HepG2 (cell line): ENCODE measurements around the gene GBA2. TPM values are rescaled to one million over a fixed set of nuclear protein-coding genes. Genes with fewer than 3 reads are reported as not detected.
A peak's percentile ranks its signal among the peaks of the same experiment; 100 is the strongest.

Experiments
- FOXA3 ChIP-seq: IDR thresholded peaks from 2 replicates; pipeline ENCODE4 v1.6.1; 2016; ENCODE audit warnings: missing genetic modification reagents, missing compliant biosample characterization
- FOXK1 ChIP-seq: sonication (generic); formaldehyde crosslinking; IDR thresholded peaks from 2 replicates; pipeline ENCODE4 v1.4.0; 2020; ENCODE audit warnings: low read depth, missing genetic modification reagents, borderline replicate concordance
- FOXP1 ChIP-seq, 2 experiments: fragments of 450-650 bp in 1 of 2; IDR thresholded peaks; 2 replicates each; pipeline ENCODE4 v1.6.1; 2017 to 2018; ENCODE audit warnings: antibody characterized with exemption in 1 of 2
- GABPB1 ChIP-seq: IDR thresholded peaks from 2 replicates; pipeline ENCODE4 v1.6.1; 2016; ENCODE audit warnings: mild to moderate bottlenecking, missing genetic modification reagents, moderate library complexity, missing compliant biosample characterization
- HNRNPH1 ChIP-seq: fragments of 200-400 bp; formaldehyde crosslinking; optimal IDR thresholded peaks from 2 replicates; pipeline ENCODE3; 2017; ENCODE audit warnings: mild to moderate bottlenecking, low read depth, low read length
- HOXA3 ChIP-seq: sonication (generic); formaldehyde crosslinking; IDR thresholded peaks from 2 replicates; pipeline ENCODE4 v1.5.0; 2020; ENCODE audit warnings: missing genetic modification reagents
- IKZF1 ChIP-seq: fragments of 450-650 bp; IDR thresholded peaks from 2 replicates; pipeline ENCODE4 v1.7.1; 2016
- IRF2 ChIP-seq: IDR thresholded peaks from 2 replicates; pipeline ENCODE4 v1.6.1; 2018; ENCODE audit warnings: missing genetic modification reagents, missing compliant biosample characterization
- NFYC ChIP-seq: IDR thresholded peaks from 2 replicates; pipeline ENCODE4 v1.6.1; 2016; ENCODE audit warnings: missing genetic modification reagents, missing compliant biosample characterization
- NKX3-1 ChIP-seq: sonication (generic); formaldehyde crosslinking; IDR thresholded peaks from 2 replicates; pipeline ENCODE4 v1.5.0; 2020; ENCODE audit warnings: missing genetic modification reagents
- RBM22 ChIP-seq: fragments of 200-400 bp; formaldehyde crosslinking; optimal IDR thresholded peaks from 2 replicates; pipeline ENCODE3; 2017; ENCODE audit warnings: mild to moderate bottlenecking, low read length, moderate library complexity
- RFX3 ChIP-seq: IDR thresholded peaks from 2 replicates; pipeline ENCODE4 v1.6.1; 2016; ENCODE audit warnings: missing biosample characterization, missing genetic modification reagents
- RXRA ChIP-seq: sonication (generic); formaldehyde crosslinking; IDR thresholded peaks from 2 replicates; pipeline ENCODE4 v1.5.1; 2020; ENCODE audit warnings: missing genetic modification reagents
- WIZ ChIP-seq: sonication (generic); formaldehyde crosslinking; IDR thresholded peaks from 2 replicates; pipeline ENCODE4 v1.5.1; 2020; ENCODE audit warnings: mild to moderate bottlenecking, missing genetic modification reagents
- ZNF30 ChIP-seq: sonication (generic); formaldehyde crosslinking; IDR thresholded peaks from 2 replicates; pipeline ENCODE4 v1.5.0; 2020; ENCODE audit warnings: mild to moderate bottlenecking, missing genetic modification reagents
- ZNF703 ChIP-seq: sonication (generic); formaldehyde crosslinking; IDR thresholded peaks from 2 replicates; pipeline ENCODE4 v1.5.1; 2020; ENCODE audit warnings: missing genetic modification reagents, mild to moderate bottlenecking, moderate library complexity, borderline replicate concordance
- ZNF788 ChIP-seq: sonication (generic); formaldehyde crosslinking; IDR thresholded peaks from 2 replicates; pipeline ENCODE4 v1.5.0; 2020; ENCODE audit warnings: mild to moderate bottlenecking, missing genetic modification reagents, borderline replicate concordance
- ZNF792 ChIP-seq: IDR thresholded peaks from 2 replicates; pipeline ENCODE4 v1.6.1; 2016
- polyA plus RNA-seq, 8 experiments: library from polyadenylated mRNA; depleted of rRNA in 3 of 8; stranded (reverse) in 7 of 8; unstranded in 1 of 8; fragments of >200 nt; fragmentation: Illumina TruSeq in 4 of 8; extraction: Trizol in 4 of 8; gene quantifications; 2 replicates each; pipeline versions ENCODE4 v1.2.1 to v1.2.3, GENCODE V29; 2011 to 2016; ENCODE audit warnings: low read depth in 4 of 8, missing spikeins in 1 of 8, mixed read lengths in 1 of 8; ENCODE audit not compliant: insufficient read depth in 1 of 8
- total RNA-seq, 5 experiments: library from RNA; depleted of rRNA; stranded (reverse); fragments of >200 nt; fragmentation: Illumina TruSeq; extraction: Trizol; gene quantifications; 2 replicates each; pipeline ENCODE4 v1.2.3, GENCODE V29; 2016; ENCODE audit warnings: low read depth in 1 of 5
- TF ChIP-seq, protein P1 (sequence below): sonication (generic); formaldehyde crosslinking; IDR thresholded peaks from 2 replicates; pipeline ENCODE4 v1.5.0; 2020; ENCODE audit warnings: missing genetic modification reagents
- TF ChIP-seq, protein P2 (sequence below): sonication (generic); formaldehyde crosslinking; IDR thresholded peaks from 2 replicates; pipeline ENCODE4 v1.4.0; 2020; ENCODE audit warnings: missing genetic modification reagents, mild to moderate bottlenecking, borderline replicate concordance
- TF ChIP-seq, protein P3 (sequence below): sonication (generic); formaldehyde crosslinking; IDR thresholded peaks from 2 replicates; pipeline ENCODE4 v1.4.0; 2020; ENCODE audit warnings: missing genetic modification reagents, borderline replicate concordance
- TF ChIP-seq, protein P4 (sequence below): sonication (generic); formaldehyde crosslinking; IDR thresholded peaks from 2 replicates; pipeline ENCODE4 v1.5.1; 2020; ENCODE audit warnings: missing genetic modification reagents, mild to moderate bottlenecking, borderline replicate concordance

GBA2 gene
- total and polyA plus RNA-seq, 2 of the 13 experiments (the other 11 are each of a cell fraction or from before 2014, with no cell fraction given): 37.5 to 86.1 TPM

DNA sequence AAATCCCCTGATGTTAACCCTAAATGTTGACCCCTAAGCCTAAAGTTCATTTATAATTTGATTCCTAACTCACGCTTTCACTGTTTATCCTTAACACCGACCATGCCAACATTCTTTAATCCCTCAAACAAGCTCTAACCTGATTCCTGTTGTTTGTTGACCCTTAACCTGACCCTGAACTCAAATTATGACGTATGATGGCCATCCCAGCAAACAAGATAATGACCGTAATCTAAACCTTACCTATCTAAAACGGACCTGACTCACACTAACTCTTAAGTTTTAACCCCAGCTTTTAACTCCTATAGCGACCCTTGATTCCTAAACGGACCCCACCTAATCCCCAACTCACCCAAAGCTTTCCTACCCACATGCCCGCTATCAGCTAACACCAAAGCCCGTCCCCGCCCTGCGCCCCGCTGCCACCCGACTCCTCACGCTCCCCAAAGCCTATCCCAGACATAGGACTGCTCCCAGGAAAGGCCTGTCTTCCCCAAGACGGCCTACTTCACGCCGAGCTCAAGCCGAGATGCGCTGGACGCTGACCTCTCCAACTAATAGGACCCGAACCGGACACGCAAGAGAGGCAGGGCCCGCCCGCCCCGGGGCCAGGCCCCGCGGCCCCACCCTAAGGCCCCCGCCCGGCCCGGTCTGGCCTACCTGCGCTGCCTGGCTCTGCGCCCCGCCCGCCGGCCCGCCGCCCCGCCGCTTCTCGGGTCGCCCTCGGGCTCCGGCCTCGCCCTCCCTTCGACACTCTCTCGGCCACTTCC is 17.4 kb downstream of the GBA2 start (continued):
- TF ChIP-seq, protein P1, sequence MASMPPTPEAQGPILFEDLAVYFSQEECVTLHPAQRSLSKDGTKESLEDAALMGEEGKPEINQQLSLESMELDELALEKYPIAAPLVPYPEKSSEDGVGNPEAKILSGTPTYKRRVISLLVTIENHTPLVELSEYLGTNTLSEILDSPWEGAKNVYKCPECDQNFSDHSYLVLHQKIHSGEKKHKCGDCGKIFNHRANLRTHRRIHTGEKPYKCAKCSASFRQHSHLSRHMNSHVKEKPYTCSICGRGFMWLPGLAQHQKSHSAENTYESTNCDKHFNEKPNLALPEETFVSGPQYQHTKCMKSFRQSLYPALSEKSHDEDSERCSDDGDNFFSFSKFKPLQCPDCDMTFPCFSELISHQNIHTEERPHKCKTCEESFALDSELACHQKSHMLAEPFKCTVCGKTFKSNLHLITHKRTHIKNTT: no peak
- TF ChIP-seq RXRA (CRISPR knock-in tag): peak; percentile 46; the same call in 1 of the 2 replicates
- no peak for TF ChIP-seq ZNF792 (CRISPR knock-in tag)
- TF ChIP-seq ZNF703 (CRISPR knock-in tag): no peak
- no peak for TF ChIP-seq IRF2
- TF ChIP-seq, protein P2, sequence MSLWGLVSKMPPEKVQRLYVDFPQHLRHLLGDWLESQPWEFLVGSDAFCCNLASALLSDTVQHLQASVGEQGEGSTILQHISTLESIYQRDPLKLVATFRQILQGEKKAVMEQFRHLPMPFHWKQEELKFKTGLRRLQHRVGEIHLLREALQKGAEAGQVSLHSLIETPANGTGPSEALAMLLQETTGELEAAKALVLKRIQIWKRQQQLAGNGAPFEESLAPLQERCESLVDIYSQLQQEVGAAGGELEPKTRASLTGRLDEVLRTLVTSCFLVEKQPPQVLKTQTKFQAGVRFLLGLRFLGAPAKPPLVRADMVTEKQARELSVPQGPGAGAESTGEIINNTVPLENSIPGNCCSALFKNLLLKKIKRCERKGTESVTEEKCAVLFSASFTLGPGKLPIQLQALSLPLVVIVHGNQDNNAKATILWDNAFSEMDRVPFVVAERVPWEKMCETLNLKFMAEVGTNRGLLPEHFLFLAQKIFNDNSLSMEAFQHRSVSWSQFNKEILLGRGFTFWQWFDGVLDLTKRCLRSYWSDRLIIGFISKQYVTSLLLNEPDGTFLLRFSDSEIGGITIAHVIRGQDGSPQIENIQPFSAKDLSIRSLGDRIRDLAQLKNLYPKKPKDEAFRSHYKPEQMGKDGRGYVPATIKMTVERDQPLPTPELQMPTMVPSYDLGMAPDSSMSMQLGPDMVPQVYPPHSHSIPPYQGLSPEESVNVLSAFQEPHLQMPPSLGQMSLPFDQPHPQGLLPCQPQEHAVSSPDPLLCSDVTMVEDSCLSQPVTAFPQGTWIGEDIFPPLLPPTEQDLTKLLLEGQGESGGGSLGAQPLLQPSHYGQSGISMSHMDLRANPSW (CRISPR knock-in tag): 0 out of 2 replicates have a peak, but pooled peaks have one; percentile 12
- no peak for TF ChIP-seq NKX3-1 (CRISPR knock-in tag)
- TF ChIP-seq WIZ (CRISPR knock-in tag): no peak
- TF ChIP-seq FOXP1 (IDR thresholded peaks at IDR 0.05): no peak
- peak; percentile 31; the same call in 1 of the 2 replicates for TF ChIP-seq FOXP1 (CRISPR knock-in tag; IDR thresholded peaks at IDR 0.05)
- no peak for TF ChIP-seq HOXA3 (CRISPR knock-in tag)
- no peak for TF ChIP-seq RFX3 (CRISPR knock-in tag)
- TF ChIP-seq, protein P3, sequence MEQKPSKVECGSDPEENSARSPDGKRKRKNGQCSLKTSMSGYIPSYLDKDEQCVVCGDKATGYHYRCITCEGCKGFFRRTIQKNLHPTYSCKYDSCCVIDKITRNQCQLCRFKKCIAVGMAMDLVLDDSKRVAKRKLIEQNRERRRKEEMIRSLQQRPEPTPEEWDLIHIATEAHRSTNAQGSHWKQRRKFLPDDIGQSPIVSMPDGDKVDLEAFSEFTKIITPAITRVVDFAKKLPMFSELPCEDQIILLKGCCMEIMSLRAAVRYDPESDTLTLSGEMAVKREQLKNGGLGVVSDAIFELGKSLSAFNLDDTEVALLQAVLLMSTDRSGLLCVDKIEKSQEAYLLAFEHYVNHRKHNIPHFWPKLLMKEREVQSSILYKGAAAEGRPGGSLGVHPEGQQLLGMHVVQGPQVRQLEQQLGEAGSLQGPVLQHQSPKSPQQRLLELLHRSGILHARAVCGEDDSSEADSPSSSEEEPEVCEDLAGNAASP (CRISPR knock-in tag): no peak
- TF ChIP-seq ZNF30 (CRISPR knock-in tag): no peak
- no peak for TF ChIP-seq NFYC (CRISPR knock-in tag)
- no peak for TF ChIP-seq GABPB1 (CRISPR knock-in tag)
- TF ChIP-seq IKZF1: no peak
- TF ChIP-seq ZNF788 (CRISPR knock-in tag): no peak
- TF ChIP-seq HNRNPH1: no peak
- 0 out of 2 replicates have a peak, but pooled peaks have one; percentile 12 for TF ChIP-seq FOXA3 (CRISPR knock-in tag)
- no peak for TF ChIP-seq RBM22
- no peak for TF ChIP-seq FOXK1 (CRISPR knock-in tag)
- TF ChIP-seq, protein P4, sequence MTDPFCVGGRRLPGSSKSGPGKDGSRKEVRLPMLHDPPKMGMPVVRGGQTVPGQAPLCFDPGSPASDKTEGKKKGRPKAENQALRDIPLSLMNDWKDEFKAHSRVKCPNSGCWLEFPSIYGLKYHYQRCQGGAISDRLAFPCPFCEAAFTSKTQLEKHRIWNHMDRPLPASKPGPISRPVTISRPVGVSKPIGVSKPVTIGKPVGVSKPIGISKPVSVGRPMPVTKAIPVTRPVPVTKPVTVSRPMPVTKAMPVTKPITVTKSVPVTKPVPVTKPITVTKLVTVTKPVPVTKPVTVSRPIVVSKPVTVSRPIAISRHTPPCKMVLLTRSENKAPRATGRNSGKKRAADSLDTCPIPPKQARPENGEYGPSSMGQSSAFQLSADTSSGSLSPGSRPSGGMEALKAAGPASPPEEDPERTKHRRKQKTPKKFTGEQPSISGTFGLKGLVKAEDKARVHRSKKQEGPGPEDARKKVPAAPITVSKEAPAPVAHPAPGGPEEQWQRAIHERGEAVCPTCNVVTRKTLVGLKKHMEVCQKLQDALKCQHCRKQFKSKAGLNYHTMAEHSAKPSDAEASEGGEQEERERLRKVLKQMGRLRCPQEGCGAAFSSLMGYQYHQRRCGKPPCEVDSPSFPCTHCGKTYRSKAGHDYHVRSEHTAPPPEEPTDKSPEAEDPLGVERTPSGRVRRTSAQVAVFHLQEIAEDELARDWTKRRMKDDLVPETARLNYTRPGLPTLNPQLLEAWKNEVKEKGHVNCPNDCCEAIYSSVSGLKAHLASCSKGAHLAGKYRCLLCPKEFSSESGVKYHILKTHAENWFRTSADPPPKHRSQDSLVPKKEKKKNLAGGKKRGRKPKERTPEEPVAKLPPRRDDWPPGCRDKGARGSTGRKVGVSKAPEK: no peak
